ENCODE results near the gene OTOP3.
"Not testable (repeated sequence)": the region's sequence is repeated elsewhere in the genome, so short reads cannot be mapped to it uniquely, and the experiment has no call there.

Gene OTOP3

DNA sequence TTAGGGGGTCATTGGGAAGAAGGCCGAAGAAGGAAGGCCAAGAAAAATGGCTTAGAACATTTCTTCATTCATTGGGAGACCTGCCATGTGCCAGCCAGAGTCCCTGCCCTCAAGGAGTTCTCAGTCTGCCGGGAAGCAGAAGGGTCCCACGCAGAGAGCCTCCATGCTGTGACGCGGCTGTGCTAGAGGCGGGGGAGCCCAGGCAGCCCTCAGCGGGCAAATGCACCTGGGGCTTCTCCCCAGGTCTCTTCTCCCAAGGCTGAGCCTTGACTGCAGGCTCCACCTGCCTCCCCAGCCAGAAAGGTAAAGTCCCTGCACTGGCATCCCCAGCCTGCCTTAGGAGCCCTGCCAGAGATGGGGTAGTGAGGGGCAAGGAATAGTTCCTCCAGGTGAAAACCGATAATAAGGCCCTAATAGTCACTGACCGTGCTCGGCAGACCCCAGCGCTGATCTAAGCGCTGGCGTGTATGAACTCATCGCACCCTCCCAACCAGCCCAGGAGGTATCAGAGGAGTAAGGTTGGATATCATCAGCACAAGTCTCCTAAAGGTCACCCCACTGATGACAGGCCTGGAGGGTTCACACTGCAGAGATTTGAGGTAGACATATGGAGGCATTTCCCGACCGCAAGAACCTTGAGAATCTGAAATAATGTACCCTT lies 45.8 kb downstream of the OTOP3 start:
- DNase-seq (ENCODE audit: low read depth) = no peak
- TF ChIP-seq, protein P1, sequence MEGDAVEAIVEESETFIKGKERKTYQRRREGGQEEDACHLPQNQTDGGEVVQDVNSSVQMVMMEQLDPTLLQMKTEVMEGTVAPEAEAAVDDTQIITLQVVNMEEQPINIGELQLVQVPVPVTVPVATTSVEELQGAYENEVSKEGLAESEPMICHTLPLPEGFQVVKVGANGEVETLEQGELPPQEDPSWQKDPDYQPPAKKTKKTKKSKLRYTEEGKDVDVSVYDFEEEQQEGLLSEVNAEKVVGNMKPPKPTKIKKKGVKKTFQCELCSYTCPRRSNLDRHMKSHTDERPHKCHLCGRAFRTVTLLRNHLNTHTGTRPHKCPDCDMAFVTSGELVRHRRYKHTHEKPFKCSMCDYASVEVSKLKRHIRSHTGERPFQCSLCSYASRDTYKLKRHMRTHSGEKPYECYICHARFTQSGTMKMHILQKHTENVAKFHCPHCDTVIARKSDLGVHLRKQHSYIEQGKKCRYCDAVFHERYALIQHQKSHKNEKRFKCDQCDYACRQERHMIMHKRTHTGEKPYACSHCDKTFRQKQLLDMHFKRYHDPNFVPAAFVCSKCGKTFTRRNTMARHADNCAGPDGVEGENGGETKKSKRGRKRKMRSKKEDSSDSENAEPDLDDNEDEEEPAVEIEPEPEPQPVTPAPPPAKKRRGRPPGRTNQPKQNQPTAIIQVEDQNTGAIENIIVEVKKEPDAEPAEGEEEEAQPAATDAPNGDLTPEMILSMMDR (IDR thresholded peaks at IDR 0.05; ENCODE audit: low read depth, low read length, missing control alignments) = no peak
- H3K4me3 ChIP-seq (ENCODE audit: low read depth, low read length) = peak overlapping the region; percentile 50

DNA sequence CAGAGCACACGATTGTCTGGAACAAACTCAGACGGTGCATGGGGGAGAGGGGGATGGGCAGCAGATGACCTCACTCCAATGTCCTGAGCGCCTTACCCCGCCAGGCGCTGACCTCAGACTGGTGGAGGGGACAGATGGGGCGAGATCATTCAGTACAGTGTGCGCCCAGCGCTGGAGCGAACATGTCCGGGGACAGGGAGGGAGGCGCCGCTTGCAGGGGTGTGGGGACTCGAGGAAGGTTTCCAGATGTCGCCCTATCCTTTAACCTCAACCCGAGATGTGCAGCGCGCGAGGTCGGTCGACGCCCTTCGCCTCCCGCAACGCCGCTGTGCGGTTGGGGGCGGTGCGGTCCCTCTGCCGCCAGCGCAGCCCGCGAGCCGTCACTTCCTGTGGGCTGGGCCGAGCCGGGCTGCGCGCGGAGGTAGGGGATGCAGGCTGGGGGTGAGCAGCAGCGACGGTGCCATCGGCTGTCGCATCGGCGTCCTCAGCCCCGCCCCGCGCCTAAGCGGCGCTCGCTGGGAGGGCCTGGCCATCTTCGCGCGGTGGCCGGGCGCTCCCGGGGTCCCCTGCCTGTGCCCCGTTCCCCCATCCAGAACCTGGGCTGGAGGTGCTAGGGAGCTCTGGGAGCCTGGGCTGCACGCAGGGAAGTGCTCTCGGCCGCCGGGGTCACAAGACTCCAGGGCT lies 46.4 kb downstream of the OTOP3 start:
- TF ChIP-seq, protein P1 (IDR thresholded peaks at IDR 0.05; ENCODE audit: low read depth, low read length, missing control alignments) = no peak
- peak overlapping the region; percentile 50 for H3K4me3 ChIP-seq (ENCODE audit: low read depth, low read length)
- no peak for DNase-seq (ENCODE audit: low read depth)

DNA sequence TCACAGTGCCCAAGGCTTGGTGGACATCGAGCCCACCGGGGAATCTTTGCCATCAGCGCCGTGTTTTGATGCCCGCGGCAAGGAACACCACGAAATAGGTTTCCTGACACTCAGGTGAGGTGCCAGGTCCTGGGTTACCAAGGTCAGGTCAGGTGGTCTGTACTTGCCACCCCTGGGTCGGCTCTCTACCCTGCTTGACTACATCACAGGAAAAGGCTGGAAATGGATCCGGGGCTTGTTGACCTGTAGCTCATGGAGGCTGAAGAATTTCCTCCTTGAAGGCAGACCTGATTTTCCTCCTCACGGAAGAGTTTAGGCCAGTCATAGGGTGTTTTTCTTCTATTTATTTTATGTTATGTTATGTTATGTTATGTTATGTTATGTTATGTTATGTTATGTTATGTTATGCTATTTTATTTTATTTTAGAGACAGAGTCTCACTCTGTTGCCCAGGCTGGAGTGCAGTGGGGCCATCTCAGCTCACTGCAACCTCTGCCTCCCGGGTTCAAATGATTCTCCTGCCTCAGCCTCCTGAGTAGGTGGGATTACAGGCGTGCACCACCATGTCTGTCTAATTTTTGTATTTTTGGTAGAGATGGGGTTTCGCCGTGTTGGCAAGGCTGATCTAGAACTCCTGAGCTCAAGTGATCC lies 47.1 kb downstream of the OTOP3 start:
- DNase-seq (ENCODE audit: low read depth) = not testable (repeated sequence)
- peak overlapping the region; percentile 50 for H3K4me3 ChIP-seq (ENCODE audit: low read depth, low read length)

GRCh38 chr17:74986206-74986576 lies 50.5 kb downstream of the OTOP3 start:
- no peak for DNase-seq (ENCODE audit: low read depth)
- no peak overlapping the region for H3K4me3 ChIP-seq (ENCODE audit: low read depth, low read length)
- TF ChIP-seq, protein P1 (IDR thresholded peaks at IDR 0.05; ENCODE audit: low read depth, low read length, missing control alignments) = no peak

- TF ChIP-seq, protein P1 (IDR thresholded peaks at IDR 0.05; ENCODE audit: low read depth, low read length, missing control alignments) = no peak
- DNase-seq (ENCODE audit: low read depth) = peak; percentile 53
- peak within 1 kb of the TSS; percentile 51 for H3K4me3 ChIP-seq (ENCODE audit: low read depth, low read length)
Observed at GRCh38 chr17:74987418-74987908, 51.8 kb downstream of the OTOP3 start, which contains the start of gene CDR2L. Gene CDR2L (plus strand): TSS chr17:74987632. CDS start chr17:74988044, 412 bp downstream.

GRCh38 chr17:74987909-74988711 lies 52.4 kb downstream of the OTOP3 start:
- no peak for DNase-seq (ENCODE audit: low read depth)
- TF ChIP-seq, protein P1 (IDR thresholded peaks at IDR 0.05; ENCODE audit: low read depth, low read length, missing control alignments) = no peak
- H3K4me3 ChIP-seq (ENCODE audit: low read depth, low read length) = peak overlapping the region; percentile 51

Data from GM12864 (cell line).